ENCODE measurements around the gene SHMT2. TPM values are rescaled to one million over a fixed set of nuclear protein-coding genes. Genes with fewer than 3 reads are reported as not detected.

SHMT2 gene
- total and polyA plus RNA-seq, 3 donors from 2014 or later, result 24.8 to 33.9 (median 25.9) TPM

DNA sequence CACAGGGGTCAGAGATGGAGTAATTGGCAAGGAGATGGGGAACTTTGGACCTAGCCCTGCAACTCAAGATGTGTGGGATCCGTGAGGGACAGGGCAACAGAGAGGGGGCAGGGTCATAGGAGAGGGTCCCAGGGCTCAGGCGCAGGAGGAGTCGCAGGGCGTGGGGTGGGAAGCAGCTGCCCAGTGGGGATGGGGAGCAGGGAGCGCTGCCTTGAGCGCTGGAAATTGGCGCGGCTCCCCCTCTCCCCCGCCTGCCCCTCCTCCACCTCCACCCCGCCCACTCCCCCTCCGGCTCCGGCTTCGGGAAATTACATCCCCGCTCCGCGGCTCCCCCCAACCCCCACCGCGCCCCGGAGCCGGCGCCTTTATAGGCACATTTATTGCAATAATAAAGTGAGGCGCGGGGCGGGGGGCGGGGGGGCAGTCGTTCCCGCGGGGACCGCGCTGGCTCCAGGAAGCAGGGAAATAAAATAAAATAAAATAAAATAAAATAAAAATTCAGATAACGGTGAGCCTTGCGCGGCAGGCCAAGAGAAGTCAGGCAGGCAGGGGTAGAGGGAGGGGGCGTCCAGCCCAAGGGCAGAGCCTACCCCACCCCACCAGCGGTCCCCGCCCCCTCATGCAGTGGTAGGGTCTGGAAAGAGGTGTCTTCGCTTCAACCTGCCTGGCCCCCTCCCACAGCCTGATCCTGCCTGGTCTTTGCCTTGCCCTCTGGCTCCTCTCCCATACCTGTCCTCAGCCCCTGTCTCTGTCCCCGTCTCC, 9.3 kb upstream of the SHMT2 start:
- Histone ChIP-seq H3K4me3 (no peak overlapping the region), H3K27me3 (no peaks in the 10 kb centered on the region), H3K4me1 (peaks cover 15% of the 10 kb centered on the region), H3K27ac (no peak overlapping the region), H3K9me3 (no peaks in the 10 kb centered on the region), H3K36me3 (ENCODE audit: low read depth, missing control alignments) (no peaks in the 10 kb centered on the region)
- no peak for DNase-seq
- intact Hi-C loops (cut with DNase I; ENCODE audit: low total_unique reads), result no loop called here
- TF ChIP-seq POLR2A (IDR thresholded peaks at IDR 0.05), result no peak
- TF ChIP-seq, protein P1, sequence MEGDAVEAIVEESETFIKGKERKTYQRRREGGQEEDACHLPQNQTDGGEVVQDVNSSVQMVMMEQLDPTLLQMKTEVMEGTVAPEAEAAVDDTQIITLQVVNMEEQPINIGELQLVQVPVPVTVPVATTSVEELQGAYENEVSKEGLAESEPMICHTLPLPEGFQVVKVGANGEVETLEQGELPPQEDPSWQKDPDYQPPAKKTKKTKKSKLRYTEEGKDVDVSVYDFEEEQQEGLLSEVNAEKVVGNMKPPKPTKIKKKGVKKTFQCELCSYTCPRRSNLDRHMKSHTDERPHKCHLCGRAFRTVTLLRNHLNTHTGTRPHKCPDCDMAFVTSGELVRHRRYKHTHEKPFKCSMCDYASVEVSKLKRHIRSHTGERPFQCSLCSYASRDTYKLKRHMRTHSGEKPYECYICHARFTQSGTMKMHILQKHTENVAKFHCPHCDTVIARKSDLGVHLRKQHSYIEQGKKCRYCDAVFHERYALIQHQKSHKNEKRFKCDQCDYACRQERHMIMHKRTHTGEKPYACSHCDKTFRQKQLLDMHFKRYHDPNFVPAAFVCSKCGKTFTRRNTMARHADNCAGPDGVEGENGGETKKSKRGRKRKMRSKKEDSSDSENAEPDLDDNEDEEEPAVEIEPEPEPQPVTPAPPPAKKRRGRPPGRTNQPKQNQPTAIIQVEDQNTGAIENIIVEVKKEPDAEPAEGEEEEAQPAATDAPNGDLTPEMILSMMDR (IDR thresholded peaks at IDR 0.05), result no peak
- WGBS, 2 donors, result 8 to 16% methylated on average over 36 to 38 of the region's 38 CpGs

DNA sequence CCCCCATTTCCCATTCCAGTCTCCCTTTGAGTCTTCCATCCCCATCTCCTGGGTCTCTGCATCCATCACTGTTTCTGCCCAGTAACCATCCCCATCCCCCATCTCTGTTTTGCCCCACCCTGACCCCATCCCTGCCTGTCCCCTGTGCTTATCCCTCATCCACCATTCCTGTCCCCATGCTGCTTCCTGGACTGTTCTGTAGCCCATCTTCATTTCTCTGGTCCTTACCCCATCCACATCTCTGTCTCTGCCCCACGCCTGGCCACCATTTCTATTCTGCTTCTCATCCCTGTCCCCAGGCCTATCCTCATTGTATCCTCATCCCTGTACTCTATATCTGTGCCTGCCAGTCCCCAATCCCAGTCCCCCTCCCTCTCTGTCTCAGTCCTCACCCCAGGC, 8.7 kb upstream of the SHMT2 start:
- no peaks in the 10 kb centered on the region for H3K36me3 ChIP-seq (ENCODE audit: low read depth, missing control alignments)
- WGBS, 2 donors, result 75 to 81% methylated on average over 1 of the region's 1 CpG
- H3K27me3 ChIP-seq, result no peaks in the 10 kb centered on the region
- no peak for TF ChIP-seq POLR2A (IDR thresholded peaks at IDR 0.05)
- H3K4me1 ChIP-seq, result peaks cover 15% of the 10 kb centered on the region
- H3K4me3 ChIP-seq, result no peak overlapping the region
- no peak for DNase-seq
- H3K9me3 ChIP-seq, result no peaks in the 10 kb centered on the region
- intact Hi-C loops (cut with DNase I; ENCODE audit: low total_unique reads), result no loop called here
- H3K27ac ChIP-seq, result no peak overlapping the region

DNA sequence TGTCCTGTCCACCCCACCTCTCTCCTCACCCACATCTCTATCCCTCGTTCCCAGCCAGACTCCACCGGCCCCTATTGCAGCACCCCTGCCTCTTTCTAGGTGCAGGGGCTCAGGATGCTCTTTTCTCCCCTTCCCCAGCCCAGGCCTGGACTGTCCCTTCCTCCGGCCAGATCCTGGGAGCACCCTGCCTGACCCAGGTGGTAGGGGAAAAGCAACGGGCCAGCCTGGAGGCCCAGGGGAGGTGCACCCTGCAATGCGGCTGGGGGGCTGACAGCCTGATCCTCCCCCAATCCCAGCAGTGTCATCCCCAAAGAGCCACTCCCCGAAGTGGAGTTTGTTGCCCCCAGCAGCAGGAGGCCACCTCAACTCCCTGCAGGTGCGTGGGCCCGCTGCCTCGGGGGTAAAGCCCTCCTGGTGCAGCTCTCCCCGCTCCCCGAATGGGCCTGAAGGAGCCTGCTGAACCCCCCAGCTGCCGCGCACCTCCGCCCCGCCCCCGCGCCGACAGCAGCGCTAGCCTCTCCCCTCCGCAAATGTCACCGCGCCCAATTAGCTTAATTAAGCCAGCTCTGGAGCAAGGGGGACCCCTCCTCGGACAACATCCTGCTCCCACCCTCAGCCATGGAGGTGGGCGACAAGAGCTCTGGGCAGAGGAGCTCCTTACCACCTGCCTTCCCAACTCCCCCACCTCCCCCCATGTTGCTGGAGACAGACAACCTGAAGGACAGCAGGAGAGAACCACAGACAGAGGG, 8.2 kb upstream of the SHMT2 start:
- Histone ChIP-seq H3K4me1 (peaks cover 11% of the 10 kb centered on the region), H3K27me3 (no peaks in the 10 kb centered on the region), H3K36me3 (ENCODE audit: low read depth, missing control alignments) (no peaks in the 10 kb centered on the region), H3K27ac (no peak overlapping the region), H3K4me3 (no peak overlapping the region), H3K9me3 (no peaks in the 10 kb centered on the region)
- intact Hi-C loops (cut with DNase I; ENCODE audit: low total_unique reads), result no loop called here
- WGBS, 2 donors, result 25 to 50% methylated on average over 12 to 24 of the region's 24 CpGs
- DNase-seq, result no peak
- TF ChIP-seq POLR2A (IDR thresholded peaks at IDR 0.05), result no peak
- TF ChIP-seq, protein P1 (IDR thresholded peaks at IDR 0.05), result no peak

DNA sequence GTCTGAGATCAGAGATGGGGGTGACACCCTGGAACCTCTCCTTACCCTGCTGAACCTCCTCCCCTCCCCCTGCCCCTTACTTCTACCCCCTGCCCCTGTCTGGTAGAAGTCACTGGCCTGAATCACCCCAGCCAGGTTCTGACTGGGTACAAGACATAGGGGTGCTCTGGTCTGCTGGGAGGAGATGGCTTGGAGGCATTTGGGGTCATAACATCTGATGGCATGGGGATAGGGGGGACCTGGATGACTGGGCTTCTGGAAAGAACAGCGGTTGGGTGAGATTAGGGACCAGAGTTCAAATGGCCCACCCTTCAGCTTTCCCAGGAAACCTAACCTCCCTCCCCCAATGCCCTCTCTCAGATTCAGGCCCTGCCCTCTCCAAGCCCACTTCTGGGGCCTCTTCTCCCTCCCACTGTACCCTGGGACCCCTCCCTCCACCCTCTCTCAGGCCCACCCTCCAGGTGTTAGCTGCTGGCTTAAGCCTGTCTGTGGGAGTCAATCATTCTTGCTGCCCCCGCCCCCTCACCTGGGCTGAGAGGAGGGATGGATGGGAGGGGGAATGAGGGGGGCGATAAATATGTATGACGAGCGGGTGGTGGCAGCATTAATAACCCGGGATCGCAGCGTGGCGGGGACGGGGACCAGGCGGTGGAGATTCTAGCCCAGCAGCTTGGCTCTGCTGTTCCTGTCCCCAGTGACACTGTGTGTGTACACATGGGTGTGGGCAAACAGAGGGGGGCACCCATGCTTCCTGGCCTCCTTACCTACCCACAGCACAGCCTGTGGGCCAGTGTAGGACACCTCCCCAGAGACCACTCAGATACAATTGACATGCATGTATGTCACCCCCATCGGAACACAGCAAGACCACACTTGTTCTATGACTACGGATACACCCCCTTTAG, 7.0 kb upstream of the SHMT2 start:
- Histone ChIP-seq H3K9me3 (no peaks in the 10 kb centered on the region), H3K27ac (no peak overlapping the region), H3K4me3 (no peak overlapping the region), H3K27me3 (no peaks in the 10 kb centered on the region), H3K4me1 (peaks cover 10% of the 10 kb centered on the region), H3K36me3 (ENCODE audit: low read depth, missing control alignments) (no peaks in the 10 kb centered on the region)
- no peak for DNase-seq
- no peak for TF ChIP-seq POLR2A (IDR thresholded peaks at IDR 0.05)
- TF ChIP-seq, protein P1 (IDR thresholded peaks at IDR 0.05), result no peak
- WGBS, 2 donors, result 70 to 87% methylated on average over 11 to 13 of the region's 13 CpGs
- intact Hi-C loops (cut with DNase I; ENCODE audit: low total_unique reads), result no loop called here
